Endothelial cell of umbilical vein (primary cell): ENCODE measurements around the gene CUX1.

Source experiments
- FOS ChIP-seq: IDR thresholded peaks from 2 replicates; pipeline ENCODE4 v1.6.1; 2011; ENCODE audit warnings: mild to moderate bottlenecking, low read length, moderate library complexity, borderline replicate concordance; ENCODE audit not compliant: insufficient read depth
- POLR2A ChIP-seq: IDR thresholded peaks from 2 replicates; pipeline ENCODE4 v1.6.1; 2012; ENCODE audit warnings: low read depth, mild to moderate bottlenecking, control low read depth, low read length
- POLR2AphosphoS5 ChIP-seq: IDR thresholded peaks from 2 replicates; pipeline ENCODE4 v1.6.1; 2012; ENCODE audit warnings: low read depth, mild to moderate bottlenecking, control low read depth, low read length, moderate library complexity; ENCODE audit not compliant: insufficient read depth
- TF ChIP-seq, protein P1 (sequence below), 2 donors: IDR thresholded peaks; 1 replicate in 1 of 2; 2 replicates in 1 of 2; pipeline ENCODE4 v1.5.1; 2011; ENCODE audit warnings: low read length in 2 of 2, mild to moderate bottlenecking in 2 of 2, moderate library complexity in 2 of 2, control low read depth in 1 of 2, inconsistent platforms in 1 of 2, low read depth in 1 of 2; ENCODE audit not compliant: insufficient read depth in 1 of 2; ENCODE audit errors: extremely low read depth in 1 of 2
- TF ChIP-seq, protein P2 (sequence below): IDR thresholded peaks from 2 replicates; pipeline ENCODE4 v1.6.1; 2011; ENCODE audit not compliant: insufficient read depth, insufficient read length

DNA sequence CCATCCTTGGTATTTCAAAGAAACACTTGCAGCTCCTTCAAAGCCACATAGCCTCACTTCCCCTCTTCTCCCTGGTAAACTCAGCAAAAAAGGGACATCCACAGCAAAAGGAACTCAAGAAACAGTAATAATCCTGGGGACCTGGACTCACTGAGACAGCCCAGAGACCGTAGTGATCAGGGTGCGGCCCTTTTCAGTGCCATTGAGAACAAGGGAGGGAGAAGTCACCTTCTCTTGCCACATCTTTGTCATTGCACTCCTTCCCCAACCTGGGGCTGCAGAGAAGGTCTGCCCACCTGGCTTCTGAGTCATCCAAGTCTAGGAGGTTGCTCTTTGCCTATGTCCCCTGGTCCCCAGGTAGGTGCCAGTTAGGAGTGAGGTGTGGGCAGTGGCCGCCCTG, 375.4 kb downstream of the CUX1 start:
- TF ChIP-seq, protein P1, sequence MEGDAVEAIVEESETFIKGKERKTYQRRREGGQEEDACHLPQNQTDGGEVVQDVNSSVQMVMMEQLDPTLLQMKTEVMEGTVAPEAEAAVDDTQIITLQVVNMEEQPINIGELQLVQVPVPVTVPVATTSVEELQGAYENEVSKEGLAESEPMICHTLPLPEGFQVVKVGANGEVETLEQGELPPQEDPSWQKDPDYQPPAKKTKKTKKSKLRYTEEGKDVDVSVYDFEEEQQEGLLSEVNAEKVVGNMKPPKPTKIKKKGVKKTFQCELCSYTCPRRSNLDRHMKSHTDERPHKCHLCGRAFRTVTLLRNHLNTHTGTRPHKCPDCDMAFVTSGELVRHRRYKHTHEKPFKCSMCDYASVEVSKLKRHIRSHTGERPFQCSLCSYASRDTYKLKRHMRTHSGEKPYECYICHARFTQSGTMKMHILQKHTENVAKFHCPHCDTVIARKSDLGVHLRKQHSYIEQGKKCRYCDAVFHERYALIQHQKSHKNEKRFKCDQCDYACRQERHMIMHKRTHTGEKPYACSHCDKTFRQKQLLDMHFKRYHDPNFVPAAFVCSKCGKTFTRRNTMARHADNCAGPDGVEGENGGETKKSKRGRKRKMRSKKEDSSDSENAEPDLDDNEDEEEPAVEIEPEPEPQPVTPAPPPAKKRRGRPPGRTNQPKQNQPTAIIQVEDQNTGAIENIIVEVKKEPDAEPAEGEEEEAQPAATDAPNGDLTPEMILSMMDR (IDR thresholded peaks at IDR 0.05; ENCODE audit: extremely low read depth in 1 of 2, insufficient read depth in 1 of 2, low read depth in 1 of 2, low read length in 2 of 2), result no peak
- no peak for TF ChIP-seq FOS
- TF ChIP-seq POLR2AphosphoS5, result no peak
- no peak for TF ChIP-seq POLR2A
- TF ChIP-seq, protein P2, sequence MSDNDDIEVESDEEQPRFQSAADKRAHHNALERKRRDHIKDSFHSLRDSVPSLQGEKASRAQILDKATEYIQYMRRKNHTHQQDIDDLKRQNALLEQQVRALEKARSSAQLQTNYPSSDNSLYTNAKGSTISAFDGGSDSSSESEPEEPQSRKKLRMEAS, result no peak
